ENCODE measurements around the gene EGFL6.
"Not testable (repeated sequence)": the region's sequence is repeated elsewhere in the genome, so short reads cannot be mapped to it uniquely, and the experiment has no call there.

EGFL6 gene

GRCh38 chrX:13597874-13598273 is 28.5 kb downstream of the EGFL6 start:
- DNase-seq = no peak

DNA sequence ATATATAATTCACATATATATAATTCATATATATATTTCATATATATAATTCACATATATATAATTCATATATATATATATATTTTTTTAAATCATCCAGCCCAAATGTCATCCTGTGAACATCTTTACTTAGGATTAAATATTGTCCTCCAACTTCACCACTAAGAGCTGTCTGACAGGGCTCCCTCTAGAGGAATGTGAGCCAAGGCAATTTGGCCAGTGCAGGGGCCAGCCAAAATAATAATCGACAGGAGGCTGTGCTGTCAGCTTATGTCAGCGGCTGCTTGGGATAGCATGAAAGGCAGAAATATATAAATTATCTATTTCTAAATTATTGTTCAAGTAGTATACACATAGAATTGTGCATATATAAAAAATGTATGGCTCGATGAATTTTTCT is 29.5 kb downstream of the EGFL6 start:
- DNase-seq = no peak

GRCh38 chrX:13599491-13599890 is 30.1 kb downstream of the EGFL6 start:
- no peak for DNase-seq

DNA sequence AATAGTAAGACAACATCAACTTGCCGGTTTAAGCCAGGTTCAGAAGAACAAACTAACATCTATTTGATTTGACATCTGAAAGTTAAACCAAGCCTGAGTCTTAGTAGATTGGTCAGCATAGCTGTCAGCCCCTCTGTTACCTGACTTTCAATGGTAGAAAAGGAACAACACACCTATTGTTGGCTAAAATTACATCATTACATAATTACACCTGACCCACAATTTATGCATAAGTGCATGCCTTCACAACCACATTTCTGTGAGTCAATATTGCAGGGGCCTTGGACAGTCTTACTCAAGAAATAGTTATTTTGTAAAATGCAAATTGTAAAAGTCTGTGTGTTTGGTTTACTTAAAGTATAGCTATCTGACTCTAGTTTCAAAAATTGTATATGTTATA is 36.2 kb downstream of the EGFL6 start:
- DNase-seq = no peak

GRCh38 chrX:13607331-13607995 is 38.1 kb downstream of the EGFL6 start:
- no peak for DNase-seq

- DNase-seq = no peak
Measured at GRCh38 chrX:13607996-13608365, 38.6 kb downstream of the EGFL6 start.

DNA sequence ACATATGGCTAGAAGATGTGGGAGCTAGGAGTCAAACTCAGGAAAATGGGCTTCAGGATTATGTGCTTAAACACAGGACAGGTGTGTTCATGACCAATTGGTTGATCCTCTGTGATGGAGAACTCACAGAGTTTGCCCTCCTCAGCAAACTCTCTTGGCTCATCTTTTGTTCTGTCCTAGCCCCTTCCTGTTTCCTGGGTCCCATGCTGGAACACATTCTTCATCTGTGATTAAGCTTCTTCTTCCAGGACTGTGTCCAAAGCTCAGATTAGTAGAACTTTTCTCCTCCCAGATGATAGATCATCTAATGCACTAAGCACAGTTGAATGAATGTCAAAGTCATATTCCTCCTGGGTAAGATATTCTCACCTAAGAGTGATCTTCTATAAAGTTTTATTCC is 44.8 kb downstream of the EGFL6 start:
- no peak for DNase-seq

DNA sequence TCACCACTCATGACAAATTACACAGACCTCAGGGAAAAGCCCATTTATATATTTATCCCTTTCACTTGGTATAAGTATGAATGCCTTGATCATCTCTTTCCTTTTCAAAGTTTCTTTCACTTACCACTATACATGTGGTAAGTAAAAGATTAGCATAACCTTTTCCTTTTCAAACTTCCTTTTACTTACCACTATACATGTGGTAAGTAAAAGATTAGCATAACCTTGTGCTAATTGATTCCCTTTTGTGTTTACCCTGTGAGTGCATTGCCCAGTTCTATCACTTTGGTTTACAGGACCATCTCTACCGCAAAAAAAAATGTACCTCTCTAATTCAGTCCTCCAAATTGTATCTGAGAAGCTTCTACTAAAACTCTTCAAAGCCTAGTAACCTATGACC is 50.8 kb downstream of the EGFL6 start:
- DNase-seq = no peak

GRCh38 chrX:13622401-13622964 is 53.1 kb downstream of the EGFL6 start:
- no peak for DNase-seq

DNA sequence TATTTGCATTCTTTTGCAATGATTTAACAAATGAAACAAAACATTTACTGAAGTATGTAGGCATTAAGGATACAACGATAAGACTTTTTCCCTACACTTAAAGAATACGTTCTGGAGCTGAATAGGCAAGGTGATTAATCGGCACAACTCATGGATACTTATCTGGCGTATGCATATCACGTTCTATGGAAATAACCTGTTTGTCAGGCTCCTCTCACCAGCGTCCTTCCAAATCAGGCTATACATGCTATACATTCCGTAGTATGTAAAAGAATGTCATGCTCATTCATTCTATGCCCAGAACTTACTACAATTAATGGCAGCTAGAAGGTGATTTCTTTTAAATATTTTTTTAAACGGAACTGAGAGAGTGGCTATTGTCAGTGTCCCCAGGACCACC is 57.9 kb downstream of the EGFL6 start:
- DNase-seq = no peak

GRCh38 chrX:13637224-13637623 is 67.8 kb downstream of the EGFL6 start:
- DNase-seq = not testable (repeated sequence)

GRCh38 chrX:13638021-13638420 is 68.6 kb downstream of the EGFL6 start:
- DNase-seq = no peak

DNA sequence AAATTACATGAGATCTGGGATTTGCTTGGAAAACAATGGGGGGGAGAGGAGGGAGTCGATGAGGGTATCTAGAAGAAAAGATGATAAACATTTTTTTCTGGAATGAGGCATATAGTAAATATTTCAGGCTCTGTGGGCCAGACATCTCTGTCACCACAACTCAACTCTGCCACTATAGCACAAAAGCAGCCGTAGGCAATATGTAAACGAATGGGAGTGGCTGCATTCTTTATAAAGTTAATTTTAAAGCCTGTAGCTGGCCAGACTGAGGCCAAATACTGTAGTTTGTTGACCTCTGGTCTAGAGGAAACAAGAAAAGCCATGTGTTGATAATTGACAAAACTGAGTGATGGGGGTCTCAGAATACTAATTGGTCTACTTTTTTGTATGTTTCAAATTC is 69.4 kb downstream of the EGFL6 start:
- no peak for DNase-seq

DNA sequence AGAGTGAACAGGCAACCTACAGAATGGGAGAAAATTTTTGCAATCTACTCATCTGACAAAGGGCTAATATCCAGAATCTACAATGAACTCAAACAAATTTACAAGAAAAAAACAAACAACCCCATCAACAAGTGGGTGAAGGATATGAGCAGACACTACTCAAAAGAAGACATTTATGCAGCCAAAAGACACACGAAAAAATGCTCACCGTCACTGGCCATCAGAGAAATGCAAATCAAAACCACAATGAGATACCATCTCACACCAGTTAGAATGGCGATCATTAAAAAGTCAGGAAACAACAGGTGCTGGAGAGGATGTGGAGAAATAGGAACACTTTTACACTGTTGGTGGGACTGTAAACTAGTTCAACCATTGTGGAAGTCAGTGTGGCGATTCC is 72.3 kb downstream of the EGFL6 start:
- DNase-seq = not testable (repeated sequence)

DNA sequence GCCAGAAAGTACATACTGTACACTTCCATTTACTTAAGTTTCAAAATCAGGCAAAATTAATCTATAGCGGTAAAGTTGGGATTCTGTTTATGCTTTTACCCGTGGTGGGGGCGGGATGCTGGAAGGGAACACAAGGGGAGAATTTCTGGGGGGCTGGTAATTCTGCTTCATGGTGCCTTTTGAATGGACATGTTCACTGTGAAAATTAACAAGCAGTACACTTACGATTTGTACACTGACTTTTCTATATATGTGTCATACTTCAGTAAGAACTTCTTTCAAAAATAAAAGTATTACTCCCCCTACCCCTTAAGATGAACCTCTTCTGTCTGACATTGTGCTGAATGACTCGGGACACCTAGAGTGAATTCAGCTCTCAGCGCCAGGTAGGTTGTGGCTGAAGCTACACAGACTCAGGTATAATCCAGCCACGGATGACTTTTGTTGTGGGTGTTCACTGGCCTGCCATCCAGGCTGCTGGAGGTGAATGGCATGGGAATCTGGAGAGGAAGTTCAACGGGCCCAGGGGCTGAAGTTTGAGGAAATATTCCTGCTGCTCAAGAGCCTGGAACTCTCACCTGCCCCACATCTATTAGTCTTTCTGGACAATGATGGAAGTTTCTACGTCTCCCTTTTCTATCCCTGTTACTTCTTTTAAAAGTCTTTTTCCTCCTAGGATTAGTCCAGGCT is 76.2 kb downstream of the EGFL6 start:
- DNase-seq = no peak

GRCh38 chrX:13646154-13646549 is 76.8 kb downstream of the EGFL6 start:
- peak; percentile 26 for DNase-seq

- DNase-seq = no peak
Measured at GRCh38 chrX:13647709-13648212, 78.4 kb downstream of the EGFL6 start.

DNA sequence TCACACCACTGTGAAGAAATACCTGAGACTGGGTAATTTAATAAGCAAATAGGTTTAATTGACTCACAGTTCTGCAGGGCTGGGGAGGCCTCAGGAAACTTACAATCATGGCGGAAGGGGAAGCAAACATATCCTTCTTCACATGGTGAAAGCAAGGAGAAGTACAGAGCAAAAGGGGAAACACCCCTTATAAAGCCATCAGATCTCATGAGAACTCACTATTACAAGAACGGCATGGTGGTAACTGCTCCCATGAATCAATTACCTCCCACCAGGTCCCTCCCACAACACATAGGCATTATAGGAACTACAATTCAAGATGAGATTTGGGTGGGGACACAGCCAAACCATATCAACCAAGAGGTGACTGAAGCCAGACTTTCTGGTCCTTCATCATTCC is 78.9 kb downstream of the EGFL6 start:
- not testable (repeated sequence) for DNase-seq

DNA sequence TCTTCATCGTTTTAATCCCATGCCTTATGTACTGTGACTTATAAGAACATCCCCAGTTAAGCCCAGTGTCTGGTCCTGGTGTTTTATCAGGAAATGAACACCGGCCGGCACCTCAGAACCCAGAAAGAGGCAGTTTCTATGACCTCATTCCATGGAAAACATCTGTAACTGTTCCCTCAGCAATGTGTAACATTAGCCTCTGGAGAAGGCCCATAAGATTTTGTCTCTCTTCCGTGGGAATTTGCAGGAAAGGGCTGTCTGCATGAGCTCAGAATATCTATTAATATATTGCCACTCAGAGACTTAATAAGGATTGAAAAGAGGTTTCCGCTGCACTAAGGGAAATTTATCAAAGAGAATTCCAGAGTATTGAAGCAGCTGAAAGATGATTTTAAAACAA is 80.4 kb downstream of the EGFL6 start:
- DNase-seq = no peak

- no peak for DNase-seq
Measured at GRCh38 chrX:13650318-13650717, 80.9 kb downstream of the EGFL6 start.

DNA sequence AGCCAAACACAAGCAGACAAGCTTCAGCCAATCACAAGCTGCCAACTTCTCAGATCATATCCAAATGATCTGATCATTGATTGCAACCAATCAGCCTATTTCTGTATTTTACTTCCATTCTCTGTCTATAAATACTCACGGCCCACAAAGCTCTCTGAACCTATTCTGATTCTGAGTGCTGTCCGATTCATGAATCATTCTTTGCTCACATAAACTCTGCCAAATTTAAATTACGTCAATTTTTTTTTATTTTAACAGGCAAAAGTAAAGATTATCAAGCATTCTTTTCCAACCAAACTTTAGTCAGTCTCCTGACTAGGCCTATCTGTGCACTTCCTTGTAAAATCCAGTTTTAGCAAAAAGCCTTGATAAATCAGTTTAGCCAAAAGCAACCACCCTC is 81.7 kb downstream of the EGFL6 start:
- no peak for DNase-seq

DNA sequence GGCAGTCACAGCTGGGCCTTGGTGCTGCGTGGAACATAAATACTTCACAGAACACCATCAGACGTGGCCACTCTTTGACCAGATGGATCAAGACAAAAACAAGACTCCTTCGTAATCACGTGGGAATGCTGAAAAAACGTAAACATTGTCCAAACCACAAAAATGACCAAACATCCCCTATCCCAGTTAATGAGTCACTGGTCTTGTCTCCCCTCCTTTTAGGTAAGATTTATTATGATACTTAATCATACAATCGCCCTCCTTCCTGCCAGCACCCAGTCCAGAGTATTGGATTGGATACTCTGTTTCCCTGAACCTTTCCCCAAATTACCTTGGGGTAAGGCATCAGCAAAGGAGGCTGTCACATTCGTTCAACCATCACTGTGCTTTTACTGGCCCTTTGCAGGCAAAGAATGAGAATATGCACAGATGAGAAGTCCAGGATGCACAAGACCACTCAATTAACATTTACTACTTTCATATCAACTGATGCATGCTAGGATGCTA is 82.9 kb downstream of the EGFL6 start:
- no peak for DNase-seq

DNA sequence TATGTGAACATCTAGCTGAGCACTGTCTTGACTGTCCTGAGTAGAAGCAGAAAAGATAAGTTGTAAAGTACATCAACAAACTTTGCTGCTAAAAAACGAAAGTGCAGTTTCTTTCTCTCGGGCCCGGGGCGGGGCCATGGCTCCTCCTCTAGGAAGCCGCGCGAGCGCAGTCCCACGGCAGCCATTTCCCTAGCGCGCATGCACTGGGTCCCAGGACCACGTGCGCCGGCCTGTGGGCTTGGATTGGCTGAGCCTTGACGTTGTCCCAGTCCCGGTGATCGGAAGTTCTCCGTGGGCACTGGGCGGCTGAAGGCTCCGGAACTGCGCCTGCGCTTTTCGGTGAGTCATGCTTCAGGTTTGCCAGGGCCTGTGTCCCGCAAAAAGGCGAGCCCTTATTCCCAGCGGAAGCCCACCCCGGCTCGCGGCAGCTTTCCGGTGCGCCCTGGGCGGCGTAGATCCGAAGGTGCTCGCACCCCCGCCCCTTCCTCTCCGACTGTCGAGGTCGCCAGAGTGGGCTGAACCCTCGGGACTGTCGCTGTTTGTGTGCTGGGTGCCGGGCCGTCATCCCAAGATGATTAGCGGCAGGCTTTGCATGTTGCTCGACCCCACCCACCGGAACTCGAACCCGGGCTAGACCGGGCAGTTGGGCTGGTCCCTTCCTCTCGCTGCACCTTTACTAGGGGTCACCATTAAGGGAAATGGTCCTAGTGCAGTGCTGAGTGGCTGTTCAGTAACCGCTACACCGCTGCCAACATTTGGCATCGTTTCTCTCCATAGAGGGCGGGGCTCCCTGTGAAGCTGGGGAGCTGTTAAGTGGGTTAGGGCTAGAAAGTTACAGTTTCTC is 83.7 kb downstream of the EGFL6 start, which contains the start of gene TCEANC:
Gene TCEANC (plus strand): TSS at position 292 of the 844 bp plus-strand sequence. CDS start 9,368 bp downstream, outside the sequence.
- peak; percentile 73 for DNase-seq

Measured in NCI-H1694 treated with DMSO at 0.1 percent for 48 hours (cell line).